SK-N-SH treated with all-trans-retinoic acid at 6 μM for 48 hours (cell line): ENCODE measurements around the gene IHH.

Experiments
- ARNTL ChIP-seq: fragments of 450-650 bp; formaldehyde crosslinking; IDR thresholded peaks from 2 replicates; pipeline ENCODE4 v1.5.0; 2020; ENCODE audit warnings: low read depth, mild to moderate bottlenecking, moderate library complexity, borderline replicate concordance
- BACH2 ChIP-seq: fragments of 250-450 bp; sonication (Bioruptor Pico); IDR thresholded peaks from 2 replicates; pipeline ENCODE4 v1.9.0; 2021; ENCODE audit warnings: mild to moderate bottlenecking, borderline replicate concordance
- CSDC2 ChIP-seq: fragments of 250-450 bp; sonication (Bioruptor Pico); IDR thresholded peaks from 2 replicates; pipeline ENCODE4 v1.5.0; 2020; ENCODE audit warnings: mild to moderate bottlenecking, moderate library complexity
- RARB ChIP-seq: fragments of 250-450 bp; sonication (Bioruptor Pico); IDR thresholded peaks from 2 replicates; pipeline ENCODE4 v1.8.0; 2021; ENCODE audit warnings: mild to moderate bottlenecking, moderate library complexity
- SNAI2 ChIP-seq: fragments of 250-450 bp; sonication (Bioruptor Pico); IDR thresholded peaks from 2 replicates; pipeline ENCODE4 v1.5.0; 2020; ENCODE audit warnings: mild to moderate bottlenecking, moderate library complexity
- TOX ChIP-seq: fragments of 250-450 bp; sonication (Bioruptor Pico); IDR thresholded peaks from 2 replicates; pipeline ENCODE4 v1.8.0; 2021; ENCODE audit warnings: mild to moderate bottlenecking, moderate library complexity, borderline replicate concordance
- ZFP3 ChIP-seq: fragments of 250-450 bp; sonication (Bioruptor Pico); IDR thresholded peaks from 2 replicates; pipeline ENCODE4 v1.5.0; 2020; ENCODE audit warnings: mild to moderate bottlenecking, moderate library complexity
- ZNF565 ChIP-seq: fragments of 450-650 bp; formaldehyde crosslinking; conservative IDR thresholded peaks from 2 replicates; pipeline ENCODE4 v1.5.0; 2020; ENCODE audit warnings: low read depth, mild to moderate bottlenecking, moderate library complexity
- TF ChIP-seq, protein P1 (sequence below): fragments of 250-450 bp; sonication (Bioruptor Pico); IDR thresholded peaks from 2 replicates; pipeline ENCODE4 v1.8.0; 2020; ENCODE audit warnings: mild to moderate bottlenecking, moderate library complexity, borderline replicate concordance
- TF ChIP-seq, protein P2 (sequence below): fragments of 250-450 bp; sonication (Bioruptor Pico); IDR thresholded peaks from 2 replicates; pipeline ENCODE4 v1.5.1; 2020; ENCODE audit warnings: low read depth, mild to moderate bottlenecking, moderate library complexity
- TF ChIP-seq, protein P3 (sequence below): fragments of 250-450 bp; sonication (Bioruptor Pico); IDR thresholded peaks from 2 replicates; pipeline ENCODE4 v1.8.0; 2021; ENCODE audit warnings: low read depth, mild to moderate bottlenecking, moderate library complexity, borderline replicate concordance
- TF ChIP-seq, protein P4 (sequence below): fragments of 250-450 bp; sonication (Bioruptor Pico); IDR thresholded peaks from 2 replicates; pipeline ENCODE4 v1.5.0; 2020; ENCODE audit warnings: mild to moderate bottlenecking, moderate library complexity

DNA sequence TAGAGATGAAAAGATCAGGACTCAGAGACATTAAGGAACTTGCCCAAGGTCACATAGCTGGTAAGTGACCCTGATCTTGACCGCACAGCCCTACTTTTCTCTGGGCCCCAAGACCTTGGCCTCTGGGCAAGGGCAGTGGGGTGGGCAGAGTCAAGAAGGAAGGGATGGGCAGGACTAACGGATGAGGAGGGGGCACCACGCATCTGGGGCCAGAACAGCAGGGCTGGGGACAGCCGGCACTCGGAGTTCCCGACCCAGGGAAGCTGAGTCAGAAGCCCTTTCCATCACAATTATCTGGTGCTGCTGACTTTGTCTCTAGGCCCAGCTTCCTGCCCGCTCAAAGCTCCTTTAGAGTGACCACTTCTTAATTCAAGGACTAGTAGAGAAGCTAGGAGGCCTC is 33.8 kb downstream of the IHH start:
- no peak for TF ChIP-seq ARNTL (CRISPR knock-in tag)
- TF ChIP-seq SNAI2 (CRISPR knock-in tag) = no peak
- TF ChIP-seq BACH2 (CRISPR knock-in tag) = no peak
- TF ChIP-seq, protein P1, sequence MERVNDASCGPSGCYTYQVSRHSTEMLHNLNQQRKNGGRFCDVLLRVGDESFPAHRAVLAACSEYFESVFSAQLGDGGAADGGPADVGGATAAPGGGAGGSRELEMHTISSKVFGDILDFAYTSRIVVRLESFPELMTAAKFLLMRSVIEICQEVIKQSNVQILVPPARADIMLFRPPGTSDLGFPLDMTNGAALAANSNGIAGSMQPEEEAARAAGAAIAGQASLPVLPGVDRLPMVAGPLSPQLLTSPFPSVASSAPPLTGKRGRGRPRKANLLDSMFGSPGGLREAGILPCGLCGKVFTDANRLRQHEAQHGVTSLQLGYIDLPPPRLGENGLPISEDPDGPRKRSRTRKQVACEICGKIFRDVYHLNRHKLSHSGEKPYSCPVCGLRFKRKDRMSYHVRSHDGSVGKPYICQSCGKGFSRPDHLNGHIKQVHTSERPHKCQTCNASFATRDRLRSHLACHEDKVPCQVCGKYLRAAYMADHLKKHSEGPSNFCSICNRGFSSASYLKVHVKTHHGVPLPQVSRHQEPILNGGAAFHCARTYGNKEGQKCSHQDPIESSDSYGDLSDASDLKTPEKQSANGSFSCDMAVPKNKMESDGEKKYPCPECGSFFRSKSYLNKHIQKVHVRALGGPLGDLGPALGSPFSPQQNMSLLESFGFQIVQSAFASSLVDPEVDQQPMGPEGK (CRISPR knock-in tag) = no peak
- no peak for TF ChIP-seq TOX (CRISPR knock-in tag)
- no peak for TF ChIP-seq RARB
- TF ChIP-seq, protein P2, sequence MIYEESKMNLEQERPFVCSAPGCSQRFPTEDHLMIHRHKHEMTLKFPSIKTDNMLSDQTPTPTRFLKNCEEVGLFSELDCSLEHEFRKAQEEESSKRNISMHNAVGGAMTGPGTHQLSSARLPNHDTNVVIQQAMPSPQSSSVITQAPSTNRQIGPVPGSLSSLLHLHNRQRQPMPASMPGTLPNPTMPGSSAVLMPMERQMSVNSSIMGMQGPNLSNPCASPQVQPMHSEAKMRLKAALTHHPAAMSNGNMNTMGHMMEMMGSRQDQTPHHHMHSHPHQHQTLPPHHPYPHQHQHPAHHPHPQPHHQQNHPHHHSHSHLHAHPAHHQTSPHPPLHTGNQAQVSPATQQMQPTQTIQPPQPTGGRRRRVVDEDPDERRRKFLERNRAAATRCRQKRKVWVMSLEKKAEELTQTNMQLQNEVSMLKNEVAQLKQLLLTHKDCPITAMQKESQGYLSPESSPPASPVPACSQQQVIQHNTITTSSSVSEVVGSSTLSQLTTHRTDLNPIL (CRISPR knock-in tag) = no peak
- no peak for TF ChIP-seq CSDC2 (CRISPR knock-in tag)
- TF ChIP-seq, protein P3, sequence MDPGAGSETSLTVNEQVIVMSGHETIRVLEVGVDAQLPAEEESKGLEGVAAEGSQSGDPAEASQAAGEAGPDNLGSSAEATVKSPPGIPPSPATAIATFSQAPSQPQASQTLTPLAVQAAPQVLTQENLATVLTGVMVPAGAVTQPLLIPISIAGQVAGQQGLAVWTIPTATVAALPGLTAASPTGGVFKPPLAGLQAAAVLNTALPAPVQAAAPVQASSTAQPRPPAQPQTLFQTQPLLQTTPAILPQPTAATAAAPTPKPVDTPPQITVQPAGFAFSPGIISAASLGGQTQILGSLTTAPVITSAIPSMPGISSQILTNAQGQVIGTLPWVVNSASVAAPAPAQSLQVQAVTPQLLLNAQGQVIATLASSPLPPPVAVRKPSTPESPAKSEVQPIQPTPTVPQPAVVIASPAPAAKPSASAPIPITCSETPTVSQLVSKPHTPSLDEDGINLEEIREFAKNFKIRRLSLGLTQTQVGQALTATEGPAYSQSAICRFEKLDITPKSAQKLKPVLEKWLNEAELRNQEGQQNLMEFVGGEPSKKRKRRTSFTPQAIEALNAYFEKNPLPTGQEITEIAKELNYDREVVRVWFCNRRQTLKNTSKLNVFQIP (CRISPR knock-in tag) = no peak
- no peak for TF ChIP-seq ZNF565
- TF ChIP-seq ZFP3 (CRISPR knock-in tag) = no peak
- TF ChIP-seq, protein P4, sequence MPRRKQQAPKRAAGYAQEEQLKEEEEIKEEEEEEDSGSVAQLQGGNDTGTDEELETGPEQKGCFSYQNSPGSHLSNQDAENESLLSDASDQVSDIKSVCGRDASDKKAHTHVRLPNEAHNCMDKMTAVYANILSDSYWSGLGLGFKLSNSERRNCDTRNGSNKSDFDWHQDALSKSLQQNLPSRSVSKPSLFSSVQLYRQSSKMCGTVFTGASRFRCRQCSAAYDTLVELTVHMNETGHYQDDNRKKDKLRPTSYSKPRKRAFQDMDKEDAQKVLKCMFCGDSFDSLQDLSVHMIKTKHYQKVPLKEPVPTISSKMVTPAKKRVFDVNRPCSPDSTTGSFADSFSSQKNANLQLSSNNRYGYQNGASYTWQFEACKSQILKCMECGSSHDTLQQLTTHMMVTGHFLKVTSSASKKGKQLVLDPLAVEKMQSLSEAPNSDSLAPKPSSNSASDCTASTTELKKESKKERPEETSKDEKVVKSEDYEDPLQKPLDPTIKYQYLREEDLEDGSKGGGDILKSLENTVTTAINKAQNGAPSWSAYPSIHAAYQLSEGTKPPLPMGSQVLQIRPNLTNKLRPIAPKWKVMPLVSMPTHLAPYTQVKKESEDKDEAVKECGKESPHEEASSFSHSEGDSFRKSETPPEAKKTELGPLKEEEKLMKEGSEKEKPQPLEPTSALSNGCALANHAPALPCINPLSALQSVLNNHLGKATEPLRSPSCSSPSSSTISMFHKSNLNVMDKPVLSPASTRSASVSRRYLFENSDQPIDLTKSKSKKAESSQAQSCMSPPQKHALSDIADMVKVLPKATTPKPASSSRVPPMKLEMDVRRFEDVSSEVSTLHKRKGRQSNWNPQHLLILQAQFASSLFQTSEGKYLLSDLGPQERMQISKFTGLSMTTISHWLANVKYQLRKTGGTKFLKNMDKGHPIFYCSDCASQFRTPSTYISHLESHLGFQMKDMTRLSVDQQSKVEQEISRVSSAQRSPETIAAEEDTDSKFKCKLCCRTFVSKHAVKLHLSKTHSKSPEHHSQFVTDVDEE = no peak
